SU-DHL-6 (cell line): ENCODE data around the gene CYSTM1.

Experiments used
- H2AFZ ChIP-seq: fragments of 200-600 bp; sonication (generic); 2 replicates; pipeline ENCODE4 v1.6.1; 2014; ENCODE audit warnings: low read depth, mild to moderate bottlenecking, moderate library complexity, mixed read lengths, antibody characterized with exemption, low read length; ENCODE audit not compliant: severe bottlenecking
- H3F3A ChIP-seq: fragments of 200-600 bp; shearing (Covaris generic); 2 replicates; pipeline ENCODE4 v1.6.0; 2016; ENCODE audit warnings: antibody characterized with exemption, mild to moderate bottlenecking; ENCODE audit not compliant: insufficient read depth
- H3K27ac ChIP-seq: fragments of 200-600 bp; sonication (generic); 2 replicates; pipeline ENCODE4 v1.5.1; 2016; ENCODE audit warnings: low read depth, mild to moderate bottlenecking, low read length, moderate library complexity, mixed read lengths
- H3K27me3 ChIP-seq: fragments of 200-600 bp; sonication (generic), shearing (Covaris generic); 2 replicates; pipeline ENCODE4 v1.6.0; 2014; ENCODE audit warnings: mild to moderate bottlenecking, low read length
- H3K36me3 ChIP-seq: fragments of 200-600 bp; sonication (generic); 2 replicates; pipeline ENCODE4 v1.6.1; 2014; ENCODE audit warnings: mild to moderate bottlenecking, low read length, mixed read lengths
- H3K4me2 ChIP-seq: fragments of 300-600, 200-600 bp; shearing (Covaris generic), sonication (generic); 2 replicates; pipeline ENCODE4 v1.6.0; 2014; ENCODE audit warnings: low read length, low read depth, mild to moderate bottlenecking; ENCODE audit not compliant: poor library complexity, severe bottlenecking
- H3K4me3 ChIP-seq: fragments of 200-600 bp; sonication (generic); 2 replicates; pipeline ENCODE4 v1.5.1; 2014; ENCODE audit warnings: antibody characterized with exemption, low read length, mild to moderate bottlenecking, mixed read lengths; ENCODE audit not compliant: insufficient read depth, poor library complexity, severe bottlenecking
- H3K79me2 ChIP-seq: fragments of 200-600 bp; sonication (generic); 2 replicates; pipeline ENCODE4 v1.6.1; 2014; ENCODE audit warnings: mild to moderate bottlenecking, low read length, moderate library complexity; ENCODE audit not compliant: insufficient read depth
- H3K9ac ChIP-seq: fragments of 200-600 bp; sonication (generic); 2 replicates; pipeline ENCODE4 v1.7.0; 2014; ENCODE audit warnings: mild to moderate bottlenecking, low read length
- H3K9me2 ChIP-seq: fragments of 200-600 bp; sonication (generic); replicated peaks from 2 replicates; pipeline ENCODE4 v1.6.1; 2014; ENCODE audit warnings: low read length; ENCODE audit not compliant: insufficient read depth
- H3K9me3 ChIP-seq: fragments of 200-600 bp; sonication (generic); 2 replicates; pipeline ENCODE4 v1.6.1; 2014; ENCODE audit warnings: low read length, mixed read lengths; ENCODE audit not compliant: insufficient read depth
- H4K20me1 ChIP-seq: fragments of 200-600 bp; sonication (generic); 2 replicates; pipeline ENCODE4 v1.6.1; 2014; ENCODE audit warnings: low read depth, mild to moderate bottlenecking, antibody characterized with exemption, low read length, moderate library complexity, mixed read lengths
- EZH2phosphoT487 ChIP-seq: fragments of 200-600 bp; sonication (generic), shearing (Covaris generic); conservative IDR thresholded peaks from 2 replicates; pipeline ENCODE4 v1.6.1; 2018; ENCODE audit warnings: mild to moderate bottlenecking, antibody characterized with exemption, low read length, moderate library complexity, mixed read lengths
- TF ChIP-seq, protein P1 (sequence below): fragments of 200-600 bp; sonication (generic); IDR thresholded peaks from one replicate; pipeline ENCODE4 v1.5.1; 2017; ENCODE audit warnings: antibody characterized with exemption, mild to moderate bottlenecking, low read length, moderate library complexity; ENCODE audit not compliant: insufficient read depth, poor library complexity, severe bottlenecking

The CYSTM1 gene

DNA sequence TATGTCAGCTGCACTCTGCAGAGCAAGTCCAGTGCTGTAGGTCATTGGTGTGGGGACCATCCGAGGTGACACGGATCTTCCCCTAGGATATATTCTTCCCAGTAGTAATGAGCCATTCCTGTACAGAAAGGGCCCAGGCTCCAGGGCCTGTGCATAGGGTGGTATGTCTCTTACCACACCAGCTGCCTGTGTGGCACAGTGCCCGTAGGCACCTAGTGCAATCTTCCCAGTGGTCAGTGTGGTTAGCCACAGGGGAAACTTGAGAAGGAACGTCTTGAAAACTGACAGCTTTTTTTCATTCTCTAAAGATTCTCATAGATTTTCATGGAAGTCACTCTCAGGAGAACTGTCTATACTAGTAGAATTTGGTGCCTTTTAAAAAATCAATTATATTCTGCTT lies 39.8 kb downstream of the CYSTM1 start:
- H4K20me1 ChIP-seq, result no peaks in the 10 kb centered on the region
- H3K36me3 ChIP-seq, result no peaks in the 10 kb centered on the region
- no peak overlapping the region for H3K4me2 ChIP-seq
- no peaks in the 10 kb centered on the region for H3K9me3 ChIP-seq
- no peaks in the 10 kb centered on the region for H3K79me2 ChIP-seq
- no peak overlapping the region for H3K9ac ChIP-seq
- no peak overlapping the region for H3K27ac ChIP-seq
- TF ChIP-seq EZH2phosphoT487, result no peak
- TF ChIP-seq, protein P1, sequence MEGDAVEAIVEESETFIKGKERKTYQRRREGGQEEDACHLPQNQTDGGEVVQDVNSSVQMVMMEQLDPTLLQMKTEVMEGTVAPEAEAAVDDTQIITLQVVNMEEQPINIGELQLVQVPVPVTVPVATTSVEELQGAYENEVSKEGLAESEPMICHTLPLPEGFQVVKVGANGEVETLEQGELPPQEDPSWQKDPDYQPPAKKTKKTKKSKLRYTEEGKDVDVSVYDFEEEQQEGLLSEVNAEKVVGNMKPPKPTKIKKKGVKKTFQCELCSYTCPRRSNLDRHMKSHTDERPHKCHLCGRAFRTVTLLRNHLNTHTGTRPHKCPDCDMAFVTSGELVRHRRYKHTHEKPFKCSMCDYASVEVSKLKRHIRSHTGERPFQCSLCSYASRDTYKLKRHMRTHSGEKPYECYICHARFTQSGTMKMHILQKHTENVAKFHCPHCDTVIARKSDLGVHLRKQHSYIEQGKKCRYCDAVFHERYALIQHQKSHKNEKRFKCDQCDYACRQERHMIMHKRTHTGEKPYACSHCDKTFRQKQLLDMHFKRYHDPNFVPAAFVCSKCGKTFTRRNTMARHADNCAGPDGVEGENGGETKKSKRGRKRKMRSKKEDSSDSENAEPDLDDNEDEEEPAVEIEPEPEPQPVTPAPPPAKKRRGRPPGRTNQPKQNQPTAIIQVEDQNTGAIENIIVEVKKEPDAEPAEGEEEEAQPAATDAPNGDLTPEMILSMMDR, result no peak
- no peaks in the 10 kb centered on the region for H3K9me2 ChIP-seq
- H3F3A ChIP-seq, result no peaks in the 10 kb centered on the region
- H2AFZ ChIP-seq, result no peak overlapping the region
- no peaks in the 10 kb centered on the region for H3K27me3 ChIP-seq
- H3K4me3 ChIP-seq, result no peak overlapping the region

DNA sequence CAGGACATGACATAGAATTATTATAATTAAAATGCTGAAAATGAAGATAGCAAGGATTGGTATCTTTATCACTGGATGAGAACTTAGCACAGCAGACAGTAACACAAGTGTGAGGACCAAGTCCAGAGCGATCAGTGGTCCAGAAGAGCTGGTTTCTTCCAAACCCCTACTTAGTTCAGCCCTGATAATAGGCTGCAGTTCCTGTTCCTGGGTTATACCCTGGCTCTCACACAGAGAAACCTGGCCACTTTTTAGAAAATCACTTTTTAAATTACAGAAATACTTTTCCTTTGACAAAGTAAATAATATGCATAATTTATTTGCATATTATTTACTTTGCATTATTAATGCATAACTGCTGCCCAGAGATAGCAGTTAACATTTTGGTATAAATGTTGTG lies 40.3 kb downstream of the CYSTM1 start:
- no peaks in the 10 kb centered on the region for H3K79me2 ChIP-seq
- H4K20me1 ChIP-seq, result no peaks in the 10 kb centered on the region
- no peak overlapping the region for H2AFZ ChIP-seq
- H3K9me2 ChIP-seq, result no peaks in the 10 kb centered on the region
- no peaks in the 10 kb centered on the region for H3K27me3 ChIP-seq
- TF ChIP-seq, protein P1, result no peak
- TF ChIP-seq EZH2phosphoT487, result no peak
- H3K4me2 ChIP-seq, result no peak overlapping the region
- no peaks in the 10 kb centered on the region for H3F3A ChIP-seq
- H3K9ac ChIP-seq, result no peak overlapping the region
- H3K36me3 ChIP-seq, result no peaks in the 10 kb centered on the region
- no peak overlapping the region for H3K27ac ChIP-seq
- H3K4me3 ChIP-seq, result no peak overlapping the region
- no peaks in the 10 kb centered on the region for H3K9me3 ChIP-seq

DNA sequence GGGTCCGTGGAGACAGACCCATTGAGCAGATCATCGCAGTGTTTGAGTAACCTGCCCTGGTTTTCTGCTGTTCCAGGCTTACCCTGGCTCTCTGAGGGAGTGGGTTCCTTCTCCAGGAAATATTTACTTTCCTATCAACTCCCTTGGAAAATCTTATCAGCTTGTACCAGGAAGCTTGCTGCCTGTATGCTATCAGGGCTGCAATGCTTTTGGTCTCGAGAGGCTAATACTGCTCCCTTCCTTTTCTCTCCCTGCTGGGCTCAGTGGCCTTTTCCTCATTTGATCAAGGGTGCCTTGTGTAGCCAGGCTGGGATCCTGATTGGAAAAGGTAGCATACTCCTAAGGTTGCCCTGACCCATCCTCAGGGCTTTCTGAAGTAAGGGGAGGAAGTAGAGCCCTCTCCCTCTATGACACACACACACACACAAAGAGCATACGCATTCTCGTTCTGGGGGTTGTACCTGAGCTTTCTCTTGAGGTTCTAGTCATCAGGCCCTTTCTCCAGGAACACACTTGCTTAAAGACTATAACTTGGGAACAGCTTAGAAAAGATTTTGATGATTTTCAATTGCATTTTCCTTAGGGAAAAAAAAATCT lies 41.6 kb downstream of the CYSTM1 start:
- H3F3A ChIP-seq, result no peaks in the 10 kb centered on the region
- TF ChIP-seq, protein P1, result no peak
- no peak for TF ChIP-seq EZH2phosphoT487
- H4K20me1 ChIP-seq, result no peaks in the 10 kb centered on the region
- H3K9me2 ChIP-seq, result no peaks in the 10 kb centered on the region
- no peaks in the 10 kb centered on the region for H3K79me2 ChIP-seq
- no peaks in the 10 kb centered on the region for H3K27me3 ChIP-seq
- no peak overlapping the region for H3K27ac ChIP-seq
- H3K4me3 ChIP-seq, result no peak overlapping the region
- H3K36me3 ChIP-seq, result no peaks in the 10 kb centered on the region
- no peak overlapping the region for H2AFZ ChIP-seq
- H3K9me3 ChIP-seq, result no peaks in the 10 kb centered on the region
- H3K9ac ChIP-seq, result no peak overlapping the region
- H3K4me2 ChIP-seq, result no peak overlapping the region
